HEK293 (cell line): ENCODE measurements around the gene KRTAP10-1.

ENCODE experiments used
- CTCF ChIA-PET: fragments of 350-600 bp; formaldehyde crosslinking; extraction: SDS; loops from one replicate; lab custom pipeline; 2021; ENCODE audit warnings: antibody characterized with exemption; lab: Yijun Ruan, JAX
- POLR2A ChIA-PET: fragments of 300-600 bp; formaldehyde crosslinking; extraction: SDS; loops from one replicate; lab custom pipeline; 2020; ENCODE audit warnings: antibody characterized with exemption, inconsistent platforms; lab: Yijun Ruan, JAX
- H3K27ac ChIP-seq: fragments of 200-500 bp; sonication (Bioruptor generic); 2 replicates; pipeline ENCODE4 v1.5.1; 2014; ENCODE audit warnings: low read depth, low read length, control low read depth, inconsistent platforms; ENCODE audit errors: extremely low read depth
- H3K36me3 ChIP-seq, 2 experiments: fragments of 200-500 bp in 1 of 2; sonication (Bioruptor generic) in 1 of 2; 1 replicate in 1 of 2; 2 replicates in 1 of 2; pipeline ENCODE4 v1.5.1; 2014 to 2017; ENCODE audit warnings: inconsistent platforms in 2 of 2, low read length in 2 of 2; ENCODE audit not compliant: control insufficient read depth in 2 of 2, insufficient read depth in 1 of 2
- H3K4me1 ChIP-seq: fragments of 200-500 bp; sonication (Bioruptor generic); 2 replicates; pipeline ENCODE4 v1.5.1; 2014; ENCODE audit warnings: mild to moderate bottlenecking, low read length, inconsistent platforms; ENCODE audit not compliant: control insufficient read depth, insufficient read depth
- H3K4me3 ChIP-seq: 2 replicates; pipeline ENCODE4 v1.5.1; 2011; ENCODE audit warnings: low read depth, mild to moderate bottlenecking, control low read depth, low read length, moderate library complexity
- H3K9me3 ChIP-seq: fragments of 200-500 bp; sonication (Bioruptor generic); 2 replicates; pipeline ENCODE4 v1.5.1; 2014; ENCODE audit warnings: low read depth, low read length, inconsistent platforms; ENCODE audit not compliant: control insufficient read depth, insufficient read depth
- IKZF3 ChIP-seq: fragments of 450-650 bp; IDR thresholded peaks from 2 replicates; pipeline ENCODE4 v1.5.0; 2018; ENCODE audit warnings: missing biosample characterization, mild to moderate bottlenecking, missing genetic modification characterization, moderate library complexity
- MYNN ChIP-seq: fragments of 450-650 bp; formaldehyde crosslinking; IDR thresholded peaks from 2 replicates; pipeline ENCODE4 v1.5.1; 2016; ENCODE audit warnings: missing biosample characterization, missing genetic modification characterization, borderline replicate concordance
- OVOL3 ChIP-seq: fragments of 450-650 bp; formaldehyde crosslinking; IDR thresholded peaks from 2 replicates; pipeline ENCODE4 v1.5.1; 2016; ENCODE audit warnings: missing biosample characterization, missing genetic modification characterization
- SETDB1 ChIP-seq: IDR thresholded peaks from one replicate; pipeline ENCODE4 v1.6.1; 2017; ENCODE audit warnings: mild to moderate bottlenecking, low read length, moderate library complexity, mixed read lengths; ENCODE audit not compliant: insufficient read length
- SP7 ChIP-seq: fragments of 450-650 bp; formaldehyde crosslinking; IDR thresholded peaks from 2 replicates; pipeline ENCODE4 v1.5.1; 2016; ENCODE audit warnings: missing biosample characterization, missing genetic modification characterization
- ZBTB11 ChIP-seq: fragments of 450-650 bp; formaldehyde crosslinking; conservative IDR thresholded peaks from 2 replicates; pipeline ENCODE4 v1.5.1; 2016; ENCODE audit warnings: low read depth, missing biosample characterization, missing genetic modification characterization
- ZBTB6 ChIP-seq: fragments of 450-650 bp; formaldehyde crosslinking; IDR thresholded peaks from 2 replicates; pipeline ENCODE4 v1.5.1; 2017; ENCODE audit warnings: missing biosample characterization, missing genetic modification characterization
- ZEB2 ChIP-seq: fragments of 450-650 bp; formaldehyde crosslinking; IDR thresholded peaks from 2 replicates; pipeline ENCODE4 v1.5.1; 2016; ENCODE audit warnings: missing biosample characterization, missing genetic modification characterization
- ZNF112 ChIP-seq: fragments of 450-650 bp; formaldehyde crosslinking; IDR thresholded peaks from 2 replicates; pipeline ENCODE4 v1.5.0; 2017; ENCODE audit warnings: missing biosample characterization, missing genetic modification characterization
- ZNF132 ChIP-seq: fragments of 450-650 bp; formaldehyde crosslinking; IDR thresholded peaks from 2 replicates; pipeline ENCODE4 v1.5.1; 2017; ENCODE audit warnings: missing biosample characterization, missing genetic modification characterization, borderline replicate concordance
- ZNF133 ChIP-seq: fragments of 450-650 bp; formaldehyde crosslinking; IDR thresholded peaks from 2 replicates; pipeline ENCODE4 v1.5.1; 2016; ENCODE audit warnings: missing biosample characterization, missing genetic modification characterization
- ZNF146 ChIP-seq: fragments of 450-650 bp; formaldehyde crosslinking; IDR thresholded peaks from 2 replicates; pipeline ENCODE4 v1.5.1; 2016; ENCODE audit warnings: missing biosample characterization, missing genetic modification characterization
- ZNF335 ChIP-seq: fragments of 450-650 bp; formaldehyde crosslinking; conservative IDR thresholded peaks from 2 replicates; pipeline ENCODE4 v1.5.1; 2016; ENCODE audit warnings: missing biosample characterization, missing genetic modification characterization
- ZNF394 ChIP-seq: fragments of 450-650 bp; formaldehyde crosslinking; IDR thresholded peaks from 2 replicates; pipeline ENCODE4 v1.5.1; 2016; ENCODE audit warnings: missing biosample characterization, missing genetic modification characterization, mild to moderate bottlenecking, moderate library complexity, borderline replicate concordance
- ZNF404 ChIP-seq: fragments of 450-650 bp; formaldehyde crosslinking; IDR thresholded peaks from 2 replicates; pipeline ENCODE4 v1.5.1; 2017; ENCODE audit warnings: missing biosample characterization, missing genetic modification characterization
- ZNF488 ChIP-seq: fragments of 450-650 bp; formaldehyde crosslinking; IDR thresholded peaks from 2 replicates; pipeline ENCODE4 v1.5.1; 2016; ENCODE audit warnings: missing biosample characterization, missing genetic modification characterization
- ZNF548 ChIP-seq: fragments of 450-650 bp; formaldehyde crosslinking; IDR thresholded peaks from 2 replicates; pipeline ENCODE4 v1.5.1; 2016; ENCODE audit warnings: missing biosample characterization, missing genetic modification characterization
- ZNF626 ChIP-seq: fragments of 450-650 bp; sonication (Bioruptor Pico); formaldehyde crosslinking; IDR thresholded peaks from 2 replicates; pipeline ENCODE4 v1.5.1; 2018; ENCODE audit warnings: missing biosample characterization, missing genetic modification characterization, inconsistent platforms
- ZNF658 ChIP-seq: fragments of 450-650 bp; formaldehyde crosslinking; IDR thresholded peaks from 2 replicates; pipeline ENCODE4; 2016; ENCODE audit warnings: missing biosample characterization, missing genetic modification characterization
- ZNF660 ChIP-seq: fragments of 450-650 bp; IDR thresholded peaks from 2 replicates; pipeline ENCODE4 v1.5.1; 2018; ENCODE audit warnings: missing biosample characterization, mild to moderate bottlenecking, missing genetic modification characterization
- ZNF664 ChIP-seq: fragments of 450-650 bp; formaldehyde crosslinking; IDR thresholded peaks from 2 replicates; pipeline ENCODE4 v1.5.1; 2016; ENCODE audit warnings: missing biosample characterization, missing genetic modification characterization
- ZNF670 ChIP-seq: fragments of 450-650 bp; formaldehyde crosslinking; IDR thresholded peaks from 2 replicates; pipeline ENCODE4 v1.5.1; 2016; ENCODE audit warnings: missing biosample characterization, missing genetic modification characterization, low read depth
- ZNF76 ChIP-seq: fragments of 450-650 bp; formaldehyde crosslinking; IDR thresholded peaks from 2 replicates; pipeline ENCODE4; 2016; ENCODE audit warnings: low read depth, missing biosample characterization, missing genetic modification characterization, borderline replicate concordance
- ZNF776 ChIP-seq: fragments of 450-650 bp; formaldehyde crosslinking; IDR thresholded peaks from 2 replicates; pipeline ENCODE4 v1.5.0; 2017; ENCODE audit warnings: missing biosample characterization, missing genetic modification characterization, borderline replicate concordance
- ZSCAN16 ChIP-seq: fragments of 450-650 bp; formaldehyde crosslinking; IDR thresholded peaks from 2 replicates; pipeline ENCODE4 v1.5.1; 2016; ENCODE audit warnings: missing biosample characterization, missing genetic modification characterization

The KRTAP10-1 gene

GRCh38 chr21:44589094-44589493 lies 49.1 kb upstream of the KRTAP10-1 start:
- TF ChIP-seq ZNF146 (tag by site-specific recombination), result peak; percentile 91
- no peak for TF ChIP-seq SETDB1
- no peak for TF ChIP-seq ZNF335
- no peaks in the 10 kb centered on the region for H3K4me1 ChIP-seq
- no peak overlapping the region for H3K27ac ChIP-seq
- no peaks in the 10 kb centered on the region for H3K36me3 ChIP-seq
- no peak overlapping the region for H3K4me3 ChIP-seq
- ChIA-PET CTCF (no interaction called here), POLR2A (no interaction called here)
- H3K9me3 ChIP-seq, result peaks cover 2% of the 10 kb centered on the region; the same call in 1 of the 2 replicates

GRCh38 chr21:44585892-44586291 lies 45.9 kb upstream of the KRTAP10-1 start:
- H3K9me3 ChIP-seq, result peaks cover 2% of the 10 kb centered on the region; the same call in 1 of the 2 replicates
- H3K4me3 ChIP-seq, result no peak overlapping the region
- POLR2A ChIA-PET, result no interaction called here
- H3K27ac ChIP-seq, result no peak overlapping the region
- no peak for TF ChIP-seq ZBTB6 (tag by site-specific recombination)
- no peak for TF ChIP-seq IKZF3
- TF ChIP-seq ZNF133 (tag by site-specific recombination), result no peak
- TF ChIP-seq OVOL3 (tag by site-specific recombination), result no peak
- TF ChIP-seq ZNF132 (tag by site-specific recombination), result no peak
- TF ChIP-seq, all 188 proteins: peak for 0
- CTCF ChIA-PET, result no interaction called here
- no peaks in the 10 kb centered on the region for H3K36me3 ChIP-seq
- H3K4me1 ChIP-seq, result no peaks in the 10 kb centered on the region

- Histone ChIP-seq H3K9me3 (peaks cover 2% of the 10 kb centered on the region; the same call in 1 of the 2 replicates), H3K4me3 (no peak overlapping the region), H3K36me3 (no peaks in the 10 kb centered on the region), H3K27ac (no peak overlapping the region), H3K4me1 (no peaks in the 10 kb centered on the region)
- TF ChIP-seq ZNF488 (no peak), ZNF112 (no peak), ZNF394 (tag by site-specific recombination) (no peak), ZNF658 (no peak), ZNF660 (tag by site-specific recombination) (0 out of 2 replicates have a peak, but pooled peaks have one; percentile 11), ZNF776 (tag by site-specific recombination) (no peak), ZNF404 (no peak), MYNN (tag by site-specific recombination) (no peak), ZNF670 (tag by site-specific recombination) (no peak), ZNF548 (no peak), ZNF626 (tag by site-specific recombination) (no peak), ZBTB11 (tag by site-specific recombination) (peak; percentile 94), SP7 (tag by site-specific recombination) (0 out of 2 replicates have a peak, but pooled peaks have one; percentile 14), ZNF76 (tag by site-specific recombination) (no peak), OVOL3 (tag by site-specific recombination) (no peak), ZEB2 (tag by site-specific recombination) (no peak), ZNF664 (tag by site-specific recombination) (no peak), ZSCAN16 (tag by site-specific recombination) (no peak)
- POLR2A ChIA-PET, result no interaction called here
- CTCF ChIA-PET, result interaction anchor here (1.7 kb wide), 1 partner anchor 13 kb away, joined by 7 read pairs; no protein-coding TSS in a partner anchor
Observed at GRCh38 chr21:44583800-44584147, 43.8 kb upstream of the KRTAP10-1 start.
